Measurements from ENCODE around the gene TMEM219.
"Not testable (repeated sequence)": the region's sequence is repeated elsewhere in the genome, so short reads cannot be mapped to it uniquely, and the experiment has no call there.

DNA sequence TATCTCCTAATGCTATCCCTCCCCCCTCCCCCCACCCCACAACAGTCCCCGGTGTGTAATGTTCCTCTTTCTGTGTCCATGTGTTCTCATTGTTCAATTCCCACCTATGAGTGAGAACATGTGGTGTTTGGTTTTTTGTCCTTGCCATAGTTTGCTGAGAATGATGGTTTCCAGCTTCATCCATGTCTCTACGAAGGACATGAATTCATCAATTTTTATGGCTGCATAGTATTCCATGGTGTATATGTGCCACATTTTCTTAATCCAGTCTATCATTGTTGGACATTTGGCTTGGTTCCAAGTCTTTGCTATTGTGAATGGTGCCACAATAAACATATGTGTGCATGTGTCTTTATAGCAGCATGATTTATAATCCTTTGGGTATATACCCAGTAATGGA is 30.1 kb upstream of the TMEM219 start:
- TF ChIP-seq SUZ12 (IDR thresholded peaks at IDR 0.05; ENCODE audit: extremely low read depth, insufficient read depth, insufficient read length); ZNF274 (IDR thresholded peaks at IDR 0.05; ENCODE audit: low read depth, low read length): not testable (repeated sequence)

All from NT2/D1 (cell line).